MCF 10A (cell line): ENCODE results near the gene ARHGAP9. TPM values are rescaled to one million over a fixed set of nuclear protein-coding genes. Genes with fewer than 3 reads are reported as not detected.

ENCODE experiments used
- BruUV-seq: library from RNA; stranded (reverse); fragments of 400-500 nt; replicated peaks from 2 replicates; lab custom pipeline; 2021; lab: Mats Ljungman, UMichigan
- CTCF ChIA-PET: fragments of 300-600 bp; sonication (Branson Sonifier 250); formaldehyde crosslinking; extraction: SDS; loops from one replicate; lab custom pipeline; 2021; ENCODE audit warnings: antibody characterized with exemption, inconsistent platforms; lab: Yijun Ruan, JAX
- POLR2A ChIA-PET: fragments of 300-600, 350-650 bp; sonication (Branson Sonifier 250); formaldehyde crosslinking; extraction: SDS; loops from one replicate; lab custom pipeline; 2020; ENCODE audit warnings: antibody characterized with exemption, inconsistent platforms; lab: Yijun Ruan, JAX
- DNase-seq: peaks from one replicate; pipeline ENCODE4 v3.0.0-alpha.2; 2018; ENCODE audit not compliant: unreplicated experiment
- H3K27ac Mint-ChIP-seq: one replicate; pipeline ENCODE4 v1.8.0; 2022; ENCODE audit warnings: mild to moderate bottlenecking, low read depth, mixed read lengths; ENCODE audit not compliant: unreplicated experiment
- H3K27me3 Mint-ChIP-seq: one replicate; pipeline ENCODE4 v1.8.0; 2022; ENCODE audit warnings: mixed read lengths; ENCODE audit not compliant: insufficient read depth, unreplicated experiment
- H3K36me3 Mint-ChIP-seq: one replicate; pipeline ENCODE4 v1.8.0; 2022; ENCODE audit warnings: mild to moderate bottlenecking, moderate library complexity, mixed read lengths; ENCODE audit not compliant: insufficient read depth, unreplicated experiment
- H3K4me1 Mint-ChIP-seq: one replicate; pipeline ENCODE4 v1.8.0; 2022; ENCODE audit warnings: mixed read lengths; ENCODE audit not compliant: insufficient read depth, unreplicated experiment
- H3K4me3 Mint-ChIP-seq: one replicate; pipeline ENCODE4 v1.8.0; 2022; ENCODE audit warnings: mild to moderate bottlenecking, moderate library complexity, mixed read lengths; ENCODE audit not compliant: unreplicated experiment
- H3K9me3 Mint-ChIP-seq: one replicate; pipeline ENCODE4 v1.8.0; 2022; ENCODE audit warnings: mixed read lengths; ENCODE audit not compliant: unreplicated experiment
- intact Hi-C: fragments of 100-400 bp; cut with micrococcal nuclease; formaldehyde crosslinking; loops from 2 replicates; pipeline ENCODE4 v1.14.1; 2022
- total RNA-seq: library from RNA; stranded (reverse); gene quantifications from 2 replicates; pipeline ENCODE4 v1.2.3, GENCODE V29; 2022
- TF ChIP-seq, protein P1 (sequence below): fragments of 200-600 bp; IDR thresholded peaks from one replicate; pipeline ENCODE4 v1.8.0; 2022; ENCODE audit warnings: antibody characterized with exemption, mild to moderate bottlenecking; ENCODE audit not compliant: unreplicated experiment

Gene ARHGAP9
- total RNA-seq, 1 experiment from 2014 or later = 1.1 TPM

DNA sequence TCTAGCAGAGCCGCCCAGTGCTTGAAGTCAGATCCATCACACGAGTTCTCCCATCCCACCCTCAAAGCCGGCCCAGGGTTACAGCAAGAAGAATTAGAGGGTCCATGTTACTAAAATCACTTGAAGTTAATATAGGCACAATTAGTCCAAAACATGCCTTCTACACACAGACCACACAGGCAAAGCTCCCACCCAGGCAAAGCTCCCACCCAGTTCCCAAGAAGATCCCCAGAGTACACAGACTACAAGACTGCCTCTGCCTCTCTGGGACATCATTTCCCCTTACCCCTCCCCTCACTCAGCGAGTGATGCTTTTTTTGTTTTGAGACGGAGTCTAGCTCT lies 16.8 kb downstream of the ARHGAP9 start:
- intact Hi-C loops = no loop called here
- ChIA-PET POLR2A (interaction anchor here (0.6 to 2.0 kb wide), 5 partner anchors 11 to 196 kb away, joined by 3 to 7 read pairs (median 4); no protein-coding TSS in a partner anchor), CTCF (interaction anchor here (0.6 to 6.6 kb wide), 26 partner anchors 9 to 414 kb away, joined by 3 to 59 read pairs (median 4); partner anchors contain the start of genes ARHGAP9, INHBC and INHBE)
- peak overlapping the region; percentile 67 for H3K27ac Mint-ChIP-seq
- BruUV-seq = no TSS peak
- H3K36me3 Mint-ChIP-seq = peaks cover 9% of the 10 kb centered on the region
- no peak for DNase-seq
- TF ChIP-seq, protein P1, sequence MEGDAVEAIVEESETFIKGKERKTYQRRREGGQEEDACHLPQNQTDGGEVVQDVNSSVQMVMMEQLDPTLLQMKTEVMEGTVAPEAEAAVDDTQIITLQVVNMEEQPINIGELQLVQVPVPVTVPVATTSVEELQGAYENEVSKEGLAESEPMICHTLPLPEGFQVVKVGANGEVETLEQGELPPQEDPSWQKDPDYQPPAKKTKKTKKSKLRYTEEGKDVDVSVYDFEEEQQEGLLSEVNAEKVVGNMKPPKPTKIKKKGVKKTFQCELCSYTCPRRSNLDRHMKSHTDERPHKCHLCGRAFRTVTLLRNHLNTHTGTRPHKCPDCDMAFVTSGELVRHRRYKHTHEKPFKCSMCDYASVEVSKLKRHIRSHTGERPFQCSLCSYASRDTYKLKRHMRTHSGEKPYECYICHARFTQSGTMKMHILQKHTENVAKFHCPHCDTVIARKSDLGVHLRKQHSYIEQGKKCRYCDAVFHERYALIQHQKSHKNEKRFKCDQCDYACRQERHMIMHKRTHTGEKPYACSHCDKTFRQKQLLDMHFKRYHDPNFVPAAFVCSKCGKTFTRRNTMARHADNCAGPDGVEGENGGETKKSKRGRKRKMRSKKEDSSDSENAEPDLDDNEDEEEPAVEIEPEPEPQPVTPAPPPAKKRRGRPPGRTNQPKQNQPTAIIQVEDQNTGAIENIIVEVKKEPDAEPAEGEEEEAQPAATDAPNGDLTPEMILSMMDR = no peak
- no peaks in the 10 kb centered on the region for H3K9me3 Mint-ChIP-seq
- peaks cover 25% of the 10 kb centered on the region for H3K4me1 Mint-ChIP-seq
- H3K4me3 Mint-ChIP-seq = peak overlapping the region; percentile 70
- H3K27me3 Mint-ChIP-seq = peaks cover 64% of the 10 kb centered on the region

DNA sequence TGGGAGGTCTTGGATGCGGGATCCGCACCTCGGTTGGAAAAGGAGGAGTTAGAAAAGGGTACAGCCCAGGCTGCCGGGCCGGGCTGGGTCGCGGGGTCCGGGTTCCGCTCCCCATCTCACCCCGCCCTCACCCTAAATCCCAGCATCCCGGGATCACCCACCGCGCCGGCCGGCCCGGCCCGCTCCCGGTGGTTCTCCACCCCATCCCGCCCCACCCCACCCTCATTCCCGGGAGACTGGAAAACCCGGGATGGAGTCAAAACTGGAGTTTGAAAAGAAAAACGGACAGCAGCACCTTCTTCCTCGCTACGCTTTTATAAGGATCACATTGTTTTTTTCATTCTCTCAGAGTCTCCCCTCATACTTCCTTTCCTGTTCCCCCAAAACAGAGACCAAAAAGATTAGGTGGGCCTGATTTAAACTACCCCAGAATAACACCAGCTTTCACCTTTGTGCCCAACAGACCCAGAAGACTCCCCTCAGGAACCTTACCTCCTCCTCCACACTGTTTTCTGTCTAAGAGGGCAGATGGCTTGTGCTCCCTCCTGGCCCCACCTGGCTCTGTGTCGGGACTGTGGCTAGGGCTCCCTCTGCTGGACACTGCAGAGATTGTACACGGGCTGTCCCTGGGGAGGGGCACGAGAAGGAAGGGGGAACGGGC lies 17.3 kb downstream of the ARHGAP9 start:
- POLR2A ChIA-PET = interaction anchor here (0.6 to 2.0 kb wide), 5 partner anchors 10 to 225 kb away, joined by 3 to 7 read pairs (median 3); no protein-coding TSS in a partner anchor
- H3K27ac Mint-ChIP-seq = peak overlapping the region; percentile 67
- BruUV-seq = no TSS peak
- CTCF ChIA-PET = interaction anchor here (0.6 to 6.6 kb wide), 24 partner anchors 9 to 413 kb away, joined by 3 to 59 read pairs (median 4); partner anchors contain the start of genes ARHGAP9, INHBC, INHBE and OS9
- peak overlapping the region; percentile 70 for H3K4me3 Mint-ChIP-seq
- intact Hi-C loops = no loop called here
- DNase-seq = peak; percentile 92
- H3K27me3 Mint-ChIP-seq = peaks cover 59% of the 10 kb centered on the region
- TF ChIP-seq, protein P1 = peak; percentile 93
- peaks cover 25% of the 10 kb centered on the region for H3K4me1 Mint-ChIP-seq
- H3K36me3 Mint-ChIP-seq = peaks cover 9% of the 10 kb centered on the region
- no peaks in the 10 kb centered on the region for H3K9me3 Mint-ChIP-seq

DNA sequence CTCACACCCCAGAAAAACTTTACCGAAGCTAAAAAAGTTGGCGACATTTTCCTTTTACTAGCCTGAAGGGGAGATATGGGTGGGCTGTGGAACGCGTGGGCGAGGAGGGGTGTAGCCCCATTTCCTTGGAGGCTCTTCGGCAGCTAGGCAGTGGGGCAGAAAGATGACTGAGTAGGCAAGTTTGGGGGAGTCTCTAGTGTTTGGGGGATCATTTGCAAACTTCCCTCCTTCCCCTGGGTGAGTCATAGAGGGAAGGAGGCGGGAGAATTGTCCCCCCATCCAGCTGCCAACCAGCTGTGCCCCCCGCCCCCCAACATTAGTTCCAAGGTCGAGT lies 17.8 kb downstream of the ARHGAP9 start:
- Mint-ChIP-seq H3K27ac (no peak overlapping the region), H3K4me3 (peak overlapping the region; percentile 70), H3K36me3 (peaks cover 9% of the 10 kb centered on the region), H3K27me3 (peaks cover 54% of the 10 kb centered on the region), H3K4me1 (peaks cover 27% of the 10 kb centered on the region), H3K9me3 (no peaks in the 10 kb centered on the region)
- BruUV-seq = no TSS peak
- POLR2A ChIA-PET = interaction anchor here (0.7 to 2.0 kb wide), 4 partner anchors 10 to 224 kb away, joined by 3 to 7 read pairs (median 4); no protein-coding TSS in a partner anchor
- DNase-seq = no peak
- TF ChIP-seq, protein P1 = no peak
- intact Hi-C loops = no loop called here
- CTCF ChIA-PET = interaction anchor here (0.5 to 6.6 kb wide), 17 partner anchors 9 to 446 kb away, joined by 3 to 59 read pairs (median 4); partner anchors contain the start of genes ARHGAP9, INHBE and OS9

DNA sequence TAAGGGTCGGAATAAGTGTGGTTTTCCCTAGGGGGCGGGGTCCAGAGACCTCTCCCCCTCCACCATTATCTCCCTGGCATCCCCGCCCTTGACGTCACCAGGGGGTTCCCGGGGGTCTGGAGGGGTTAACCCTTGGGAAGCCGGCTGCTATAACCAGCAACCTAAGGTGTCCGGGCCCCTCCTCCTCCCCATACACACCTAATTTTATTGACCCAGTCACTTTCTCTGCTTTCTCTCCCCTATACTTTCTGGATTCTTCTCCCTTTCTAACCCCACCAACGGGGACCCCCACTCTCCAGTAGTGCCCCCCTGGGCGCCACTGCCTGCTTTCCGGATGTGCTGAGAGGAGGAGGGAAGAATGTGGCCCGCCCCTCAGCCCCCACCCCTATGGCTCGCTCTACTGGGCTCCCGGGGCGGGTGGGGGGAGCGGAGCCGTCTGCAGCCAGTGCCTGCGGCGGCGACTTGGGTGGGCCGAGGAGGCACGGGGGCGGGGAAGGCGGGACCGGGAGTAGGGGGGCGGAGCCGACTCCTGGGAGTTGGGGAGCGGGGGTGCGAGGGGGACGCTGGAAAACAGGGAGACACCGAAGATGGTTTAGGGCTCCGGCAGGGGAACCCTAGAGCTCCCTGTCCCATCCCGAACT lies 18.3 kb downstream of the ARHGAP9 start:
- intact Hi-C loops = no loop called here
- H3K9me3 Mint-ChIP-seq = no peaks in the 10 kb centered on the region
- TF ChIP-seq, protein P1 = no peak
- H3K27me3 Mint-ChIP-seq = peaks cover 49% of the 10 kb centered on the region
- no TSS peak for BruUV-seq
- ChIA-PET POLR2A (interaction anchor here (0.7 to 2.0 kb wide), 3 partner anchors 55 to 224 kb away, joined by 3 to 7 read pairs (median 3); no protein-coding TSS in a partner anchor), CTCF (interaction anchor here (0.5 to 6.6 kb wide), 9 partner anchors 8 to 446 kb away, joined by 3 to 59 read pairs (median 4); partner anchors contain the start of gene INHBE)
- no peak overlapping the region for H3K27ac Mint-ChIP-seq
- peak; percentile 33 for DNase-seq
- peak overlapping the region; percentile 70 for H3K4me3 Mint-ChIP-seq
- peaks cover 9% of the 10 kb centered on the region for H3K36me3 Mint-ChIP-seq
- peaks cover 32% of the 10 kb centered on the region for H3K4me1 Mint-ChIP-seq
